Cardiac muscle cell (in vitro differentiated cells and primary cell): ENCODE results near the gene TNF. TPM values are rescaled to one million over a fixed set of nuclear protein-coding genes. Genes with fewer than 3 reads are reported as not detected.

Source experiments
- DNase-seq, 2 donors: peaks; one replicate each; pipeline versions ENCODE4 v3.0.0 to v3.0.0-alpha.2; 2010 to 2017; ENCODE audit warnings: low read depth in 1 of 2, low spot score in 1 of 2
- H3K27ac ChIP-seq: fragments of 200-600 bp; sonication (generic); 2 replicates; pipeline ENCODE4 v1.5.1; 2016
- H3K27me3 ChIP-seq: fragments of 200-600 bp; sonication (generic); 2 replicates; pipeline ENCODE4 v1.6.0; 2016; ENCODE audit warnings: control low read depth
- H3K36me3 ChIP-seq: fragments of 200-600 bp; sonication (generic); 2 replicates; pipeline ENCODE4 v1.5.1; 2016; ENCODE audit warnings: control low read depth
- H3K4me1 ChIP-seq: fragments of 200-600 bp; sonication (generic); 2 replicates; pipeline ENCODE4 v1.8.1; 2017; ENCODE audit warnings: low read depth, mild to moderate bottlenecking, mixed run types
- H3K4me3 ChIP-seq: fragments of 200-600 bp; sonication (generic); 2 replicates; pipeline ENCODE4 v1.5.1; 2016; ENCODE audit warnings: mild to moderate bottlenecking
- H3K9me3 ChIP-seq: fragments of 200-600 bp; sonication (generic); 2 replicates; pipeline ENCODE4 v1.5.1; 2017; ENCODE audit warnings: low read depth, mild to moderate bottlenecking, control low read depth
- polyA plus RNA-seq: library from polyadenylated mRNA; unstranded; fragments of >200 nt; fragmentation: Nextera tagmentation; extraction: Ambion mirVana; gene quantifications from 2 replicates; pipeline ENCODE4 v1.2.1, GENCODE V29; 2016
- total RNA-seq: library from RNA; depleted of rRNA; stranded (reverse); fragments of >200 nt; gene quantifications from 2 replicates; pipeline ENCODE4 v1.2.3, GENCODE V29; 2016
- TF ChIP-seq, protein P1 (sequence below): IDR thresholded peaks from 2 replicates; pipeline ENCODE4 v1.5.1; 2012; ENCODE audit warnings: low read depth, mild to moderate bottlenecking, low read length

The TNF gene
- total and polyA plus RNA-seq, 2 experiments from 2014 or later: not detected

DNA sequence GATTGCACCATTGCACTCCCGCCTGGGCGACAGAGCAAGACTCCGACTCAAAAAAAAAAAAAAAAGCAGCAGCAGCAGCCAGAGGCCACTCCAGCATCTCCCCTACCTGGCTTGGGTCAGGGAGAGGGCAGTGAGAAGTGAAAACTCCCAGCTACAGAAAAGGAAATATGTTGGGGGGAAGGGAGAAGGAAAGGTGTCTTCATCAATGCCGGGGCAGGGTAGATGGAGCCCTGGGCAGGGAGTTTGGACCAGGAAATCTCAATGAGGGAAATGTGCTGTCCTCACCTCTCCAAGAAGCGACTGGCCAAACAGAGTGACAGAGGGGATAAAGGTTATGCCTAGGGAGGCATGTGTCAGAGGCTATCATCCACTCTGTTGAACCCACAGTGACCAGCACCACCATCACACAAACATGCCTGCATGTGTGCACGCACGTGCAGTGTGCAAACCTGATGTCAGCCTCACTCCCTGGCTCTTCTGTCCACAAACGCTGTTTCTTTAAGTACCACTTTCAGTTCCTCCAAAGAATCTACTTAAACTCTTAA lies 38.8 kb downstream of the TNF start:
- DNase-seq: no peak
- no peaks in the 10 kb centered on the region for H3K9me3 ChIP-seq
- H3K4me3 ChIP-seq: no peak overlapping the region
- peaks cover 3% of the 10 kb centered on the region for H3K4me1 ChIP-seq
- TF ChIP-seq, protein P1, sequence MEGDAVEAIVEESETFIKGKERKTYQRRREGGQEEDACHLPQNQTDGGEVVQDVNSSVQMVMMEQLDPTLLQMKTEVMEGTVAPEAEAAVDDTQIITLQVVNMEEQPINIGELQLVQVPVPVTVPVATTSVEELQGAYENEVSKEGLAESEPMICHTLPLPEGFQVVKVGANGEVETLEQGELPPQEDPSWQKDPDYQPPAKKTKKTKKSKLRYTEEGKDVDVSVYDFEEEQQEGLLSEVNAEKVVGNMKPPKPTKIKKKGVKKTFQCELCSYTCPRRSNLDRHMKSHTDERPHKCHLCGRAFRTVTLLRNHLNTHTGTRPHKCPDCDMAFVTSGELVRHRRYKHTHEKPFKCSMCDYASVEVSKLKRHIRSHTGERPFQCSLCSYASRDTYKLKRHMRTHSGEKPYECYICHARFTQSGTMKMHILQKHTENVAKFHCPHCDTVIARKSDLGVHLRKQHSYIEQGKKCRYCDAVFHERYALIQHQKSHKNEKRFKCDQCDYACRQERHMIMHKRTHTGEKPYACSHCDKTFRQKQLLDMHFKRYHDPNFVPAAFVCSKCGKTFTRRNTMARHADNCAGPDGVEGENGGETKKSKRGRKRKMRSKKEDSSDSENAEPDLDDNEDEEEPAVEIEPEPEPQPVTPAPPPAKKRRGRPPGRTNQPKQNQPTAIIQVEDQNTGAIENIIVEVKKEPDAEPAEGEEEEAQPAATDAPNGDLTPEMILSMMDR: no peak
- H3K27me3 ChIP-seq: no peaks in the 10 kb centered on the region
- no peaks in the 10 kb centered on the region for H3K36me3 ChIP-seq
- H3K27ac ChIP-seq: no peak overlapping the region

DNA sequence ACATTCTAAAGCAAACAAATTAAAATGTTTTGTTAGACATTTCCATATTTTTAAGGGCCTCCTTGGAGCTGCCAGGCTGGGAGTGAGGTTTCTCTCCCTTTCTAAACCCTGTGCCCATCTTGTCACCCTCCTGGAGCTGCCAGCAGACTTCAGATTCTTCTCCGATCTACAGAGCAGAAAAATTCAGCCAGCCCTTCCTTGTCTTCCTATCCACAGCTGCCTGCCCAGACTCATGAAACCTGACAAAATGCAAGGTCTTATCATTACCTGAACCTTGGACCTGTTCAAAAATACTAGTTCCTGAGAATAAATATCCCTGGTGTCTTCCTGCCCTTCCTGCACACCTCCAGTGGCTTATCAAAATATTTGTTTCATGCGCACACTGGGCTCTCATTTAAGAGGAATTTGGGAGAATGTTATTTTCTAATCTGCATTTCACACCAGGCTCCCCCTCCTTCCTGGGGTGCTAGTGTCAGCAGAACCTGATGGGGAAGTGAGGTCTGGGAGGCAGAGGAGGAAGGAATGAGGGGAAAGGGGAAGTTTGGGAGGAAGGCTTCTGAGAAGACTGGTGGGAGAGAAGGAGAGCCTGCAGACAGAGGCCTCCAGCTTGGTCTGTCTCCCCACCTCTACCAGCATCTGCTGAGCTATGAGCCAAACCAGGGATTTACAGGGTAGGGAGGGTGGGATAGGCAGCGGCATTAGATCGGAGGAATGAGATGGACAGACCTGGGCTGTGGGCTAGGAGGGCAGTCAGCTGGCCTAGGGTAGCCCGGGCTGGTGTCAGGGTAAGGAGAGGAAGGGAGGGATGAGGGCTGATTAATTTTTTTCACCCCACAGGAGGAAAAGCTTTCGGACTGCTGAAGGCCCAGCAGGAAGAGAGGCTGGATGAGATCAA lies 39.6 kb downstream of the TNF start, which contains the start of gene AIF1:
TSS of gene AIF1 (plus strand) at position 551 of the 895 bp plus-strand sequence. CDS start at position 647, 96 bp downstream.
- Histone ChIP-seq H3K27me3 (no peaks in the 10 kb centered on the region), H3K36me3 (no peaks in the 10 kb centered on the region), H3K4me1 (peaks cover 3% of the 10 kb centered on the region), H3K4me3 (no peak within 1 kb of the TSS), H3K9me3 (no peaks in the 10 kb centered on the region), H3K27ac (no peak within 1 kb of the TSS)
- DNase-seq: no peak
- TF ChIP-seq, protein P1: no peak

DNA sequence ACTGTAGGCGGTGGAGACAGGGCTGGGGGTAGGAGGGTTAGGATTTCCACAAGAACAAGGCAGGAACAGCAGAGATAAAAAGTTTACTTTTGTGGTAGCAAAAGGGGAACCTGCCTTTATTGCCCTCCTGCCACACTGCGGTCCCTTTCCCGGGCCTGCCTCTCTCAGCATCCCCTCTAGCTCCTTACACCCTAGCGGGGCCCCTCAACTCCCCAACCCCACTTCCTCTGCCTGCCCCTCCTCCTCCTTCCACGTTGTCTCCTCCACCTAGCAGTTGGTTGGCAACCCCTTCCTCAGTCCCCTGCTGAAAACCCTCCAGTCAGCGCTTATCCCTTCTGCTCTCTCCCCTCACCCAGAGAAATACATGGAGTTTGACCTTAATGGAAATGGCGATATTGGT lies 40.4 kb downstream of the TNF start:
- Histone ChIP-seq H3K36me3 (no peaks in the 10 kb centered on the region), H3K9me3 (no peaks in the 10 kb centered on the region), H3K4me1 (peaks cover 3% of the 10 kb centered on the region), H3K27ac (no peak overlapping the region), H3K4me3 (no peak overlapping the region), H3K27me3 (no peaks in the 10 kb centered on the region)
- TF ChIP-seq, protein P1: no peak
- DNase-seq: no peak

DNA sequence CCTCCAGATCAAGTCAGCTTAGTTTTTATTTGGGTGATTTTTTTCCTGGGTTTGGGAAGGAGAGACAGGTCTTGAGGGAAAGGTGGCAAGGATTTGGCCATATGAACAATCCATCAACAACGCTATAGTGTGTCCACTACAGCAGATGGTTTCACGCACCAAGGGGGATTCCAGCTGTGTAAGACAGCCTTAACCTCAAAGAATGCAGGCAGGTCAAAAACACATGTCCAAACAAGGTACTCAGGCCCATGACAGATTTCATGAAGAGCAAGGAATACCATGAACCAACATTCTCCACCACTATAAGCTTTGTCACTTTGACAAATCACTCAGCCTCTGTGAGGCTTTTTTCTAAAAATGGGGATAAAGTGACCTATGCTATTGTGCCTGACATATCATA lies 41.6 kb downstream of the TNF start:
- no peaks in the 10 kb centered on the region for H3K36me3 ChIP-seq
- DNase-seq: no peak
- no peak overlapping the region for H3K4me3 ChIP-seq
- TF ChIP-seq, protein P1: no peak
- H3K9me3 ChIP-seq: no peaks in the 10 kb centered on the region
- H3K4me1 ChIP-seq: peaks cover 4% of the 10 kb centered on the region
- H3K27ac ChIP-seq: no peak overlapping the region
- no peaks in the 10 kb centered on the region for H3K27me3 ChIP-seq

DNA sequence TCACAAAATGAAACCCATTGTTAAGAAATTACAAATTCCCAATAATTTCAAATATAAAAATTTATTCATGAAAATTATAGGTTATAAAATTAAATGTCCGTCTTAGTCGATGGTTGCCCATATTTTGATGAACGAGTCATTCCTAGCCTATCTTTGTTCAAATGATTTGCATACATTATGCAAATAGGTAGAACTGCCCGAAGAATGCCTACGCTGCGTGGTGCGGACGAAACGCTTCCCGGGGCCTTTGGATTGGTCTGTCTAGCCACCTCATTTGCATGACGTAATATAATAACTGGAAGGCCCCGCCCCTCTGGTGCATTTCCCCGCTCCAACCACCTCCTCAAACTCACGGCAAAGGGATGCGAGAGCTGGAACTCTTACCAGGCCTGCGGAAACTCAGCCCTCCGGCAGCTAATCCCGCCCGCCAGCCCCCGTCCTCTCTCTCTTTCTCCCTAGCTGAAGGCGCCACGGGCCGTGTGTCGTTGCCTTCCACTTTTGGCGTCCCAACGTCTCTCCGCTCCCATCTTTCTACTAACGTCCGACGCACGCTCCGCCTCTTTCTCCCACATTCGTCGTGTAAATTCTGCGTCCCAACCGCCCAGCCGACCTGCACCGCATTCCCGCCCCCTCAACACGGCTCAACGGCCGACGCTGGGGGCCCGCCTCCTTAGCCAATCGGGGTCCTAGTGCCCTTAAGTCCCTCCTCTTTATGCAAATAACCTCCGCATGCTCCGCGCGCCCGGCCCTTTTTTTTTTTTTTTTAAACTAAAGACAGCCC lies 44.6 kb downstream of the TNF start:
- Histone ChIP-seq H3K4me3 (peak overlapping the region; percentile 56), H3K36me3 (peaks cover 21% of the 10 kb centered on the region), H3K9me3 (no peaks in the 10 kb centered on the region), H3K27me3 (no peaks in the 10 kb centered on the region), H3K27ac (peak overlapping the region; percentile 97), H3K4me1 (peaks cover 4% of the 10 kb centered on the region)
- TF ChIP-seq, protein P1: no peak
- peak; percentile 99 to 100 for DNase-seq
